ENCODE measurements around the gene SMIM33.

DNA sequence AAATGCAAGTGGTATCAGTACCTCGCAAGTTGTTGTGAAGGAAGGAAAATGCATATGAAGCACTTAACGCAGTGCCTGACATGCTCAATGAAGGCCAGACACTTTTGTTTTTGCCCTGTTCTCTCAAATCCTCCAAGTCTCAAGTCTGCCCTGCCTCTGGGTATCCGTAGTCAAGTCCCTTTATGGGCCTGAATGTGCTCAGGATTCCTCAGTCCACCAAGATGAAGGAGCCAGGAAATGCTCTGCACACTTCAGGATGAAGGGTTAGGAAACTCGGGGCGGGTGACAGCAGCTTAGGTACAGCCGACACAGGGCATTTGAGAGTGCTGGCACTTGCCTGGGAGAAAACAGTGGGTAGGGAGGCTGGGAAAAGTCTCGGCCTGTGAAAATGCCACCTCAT lies 9.6 kb upstream of the SMIM33 start:
- TF ChIP-seq, protein P1, sequence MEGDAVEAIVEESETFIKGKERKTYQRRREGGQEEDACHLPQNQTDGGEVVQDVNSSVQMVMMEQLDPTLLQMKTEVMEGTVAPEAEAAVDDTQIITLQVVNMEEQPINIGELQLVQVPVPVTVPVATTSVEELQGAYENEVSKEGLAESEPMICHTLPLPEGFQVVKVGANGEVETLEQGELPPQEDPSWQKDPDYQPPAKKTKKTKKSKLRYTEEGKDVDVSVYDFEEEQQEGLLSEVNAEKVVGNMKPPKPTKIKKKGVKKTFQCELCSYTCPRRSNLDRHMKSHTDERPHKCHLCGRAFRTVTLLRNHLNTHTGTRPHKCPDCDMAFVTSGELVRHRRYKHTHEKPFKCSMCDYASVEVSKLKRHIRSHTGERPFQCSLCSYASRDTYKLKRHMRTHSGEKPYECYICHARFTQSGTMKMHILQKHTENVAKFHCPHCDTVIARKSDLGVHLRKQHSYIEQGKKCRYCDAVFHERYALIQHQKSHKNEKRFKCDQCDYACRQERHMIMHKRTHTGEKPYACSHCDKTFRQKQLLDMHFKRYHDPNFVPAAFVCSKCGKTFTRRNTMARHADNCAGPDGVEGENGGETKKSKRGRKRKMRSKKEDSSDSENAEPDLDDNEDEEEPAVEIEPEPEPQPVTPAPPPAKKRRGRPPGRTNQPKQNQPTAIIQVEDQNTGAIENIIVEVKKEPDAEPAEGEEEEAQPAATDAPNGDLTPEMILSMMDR (IDR thresholded peaks at IDR 0.05), result no peak
- no peak for TF ChIP-seq POLR2AphosphoS5 (IDR thresholded peaks at IDR 0.05)
- TF ChIP-seq POLR2A (IDR thresholded peaks at IDR 0.05), result no peak
- no peak for TF ChIP-seq EP300 (IDR thresholded peaks at IDR 0.05)

Data from sigmoid colon (tissue), 4 donors.